NCI-H774 (cell line): ENCODE data around the gene RNF31.
A peak's percentile ranks its signal among the peaks of the same experiment; 100 is the strongest.
"Not testable (repeated sequence)": the region's sequence is repeated elsewhere in the genome, so short reads cannot be mapped to it uniquely, and the experiment has no call there.

Experiments used
- DNase-seq: peaks from one replicate; lab custom pipeline; 2025; lab: John Stamatoyannopoulos, UW

RNF31 gene

GRCh38 chr14:24146978-24147760 lies at the start of gene RNF31:
TSS of gene RNF31 (plus strand) at chr14:24147498. CDS start at chr14:24147699, 201 bp downstream.
- peak; percentile 98 for DNase-seq

GRCh38 chr14:24098229-24098926 lies 48.9 kb upstream of the RNF31 start:
- DNase-seq: no peak

GRCh38 chr14:24098927-24099813 lies 48.1 kb upstream of the RNF31 start:
- peak; percentile 32 for DNase-seq

- DNase-seq: no peak
Measured at GRCh38 chr14:24100197-24100981, 46.9 kb upstream of the RNF31 start.

GRCh38 chr14:24100982-24101494 lies 46.3 kb upstream of the RNF31 start:
- DNase-seq: no peak

- DNase-seq: no peak
Measured at GRCh38 chr14:24102357-24103048, 44.8 kb upstream of the RNF31 start.

- DNase-seq: no peak
Measured at GRCh38 chr14:24103451-24103850, 43.8 kb upstream of the RNF31 start.

- DNase-seq: not testable (repeated sequence)
Measured at GRCh38 chr14:24105609-24106239, 41.6 kb upstream of the RNF31 start.

- DNase-seq: no peak
Measured at GRCh38 chr14:24106672-24107271, 40.5 kb upstream of the RNF31 start.

- DNase-seq: no peak
Measured at GRCh38 chr14:24108336-24108874, 38.9 kb upstream of the RNF31 start.

- DNase-seq: no peak
Measured at GRCh38 chr14:24110060-24110459, 37.2 kb upstream of the RNF31 start.

GRCh38 chr14:24110523-24110922 lies 36.8 kb upstream of the RNF31 start:
- no peak for DNase-seq

GRCh38 chr14:24113379-24113800 lies 33.9 kb upstream of the RNF31 start:
- no peak for DNase-seq

GRCh38 chr14:24113801-24114531 lies 33.3 kb upstream of the RNF31 start:
- peak; percentile 79 for DNase-seq

GRCh38 chr14:24114532-24115421 lies 32.5 kb upstream of the RNF31 start, which contains the start of the genes DCAF11 and NRL:
TSS of gene DCAF11 (plus strand) at chr14:24114777. CDS start at chr14:24115595, 818 bp downstream.
TSS of gene NRL (minus strand) at chr14:24114949. CDS start at chr14:24082848, 32,101 bp downstream.
- peak; percentile 99 for DNase-seq

GRCh38 chr14:24115422-24116127 lies 31.7 kb upstream of the RNF31 start:
- no peak for DNase-seq
